ENCODE measurements around the gene FBXO15. TPM values are rescaled to one million over a fixed set of nuclear protein-coding genes. Genes with fewer than 3 reads are reported as not detected.

The FBXO15 gene
- total RNA-seq, 2 donors from 2014 or later: 1.3 to 3.0 TPM

GRCh38 chr18:74182335-74182734 lies 34.7 kb upstream of the FBXO15 start:
- no peaks in the 10 kb centered on the region for H3K9me3 Mint-ChIP-seq
- DNase-seq: no peak

GRCh38 chr18:74179623-74180199 lies 32.1 kb upstream of the FBXO15 start:
- Histone ChIP-seq H3K9ac (ENCODE audit: extremely low read depth, low read length, poor library complexity, severe bottlenecking) (no peak overlapping the region), H3K9me3 (ENCODE audit: control insufficient read depth, low read length) (no peaks in the 10 kb centered on the region), H3K27ac (ENCODE audit: low read depth, low read length) (no peak overlapping the region), H3K36me3 (ENCODE audit: control insufficient read depth, insufficient read depth, low read length) (no peaks in the 10 kb centered on the region), H3K4me1 (ENCODE audit: control insufficient read depth, insufficient read depth, low read length) (no peaks in the 10 kb centered on the region), H3K4me3 (ENCODE audit: low read length) (no peak overlapping the region), H3K27me3 (ENCODE audit: control insufficient read depth, insufficient read depth, low read length, poor library complexity, severe bottlenecking) (no peaks in the 10 kb centered on the region)
- no peaks in the 10 kb centered on the region for H3K4me1 Mint-ChIP-seq
- 77 to 82% methylated on average over 7 to 10 of the region's 10 CpGs for WGBS, 2 experiments (ENCODE audit: insufficient coverage in 1 of 2, insufficient read length in 1 of 2)
- H3K4me3 Mint-ChIP-seq: no peak overlapping the region
- TF ChIP-seq CTCF (conservative IDR thresholded peaks at IDR 0.05): no peak
- H3K27me3 Mint-ChIP-seq (ENCODE audit: insufficient read depth): peaks cover 8% of the 10 kb centered on the region
- no peaks in the 10 kb centered on the region for H3K36me3 Mint-ChIP-seq (ENCODE audit: low read depth)
- no peak overlapping the region for H3K27ac Mint-ChIP-seq
- DNase-seq: no peak
- no peaks in the 10 kb centered on the region for H3K9me3 Mint-ChIP-seq

More at GRCh38 chr18:74182335-74182734, 34.7 kb upstream of the FBXO15 start:
- no peaks in the 10 kb centered on the region for H3K36me3 ChIP-seq (ENCODE audit: control insufficient read depth, insufficient read depth, low read length)
- no peaks in the 10 kb centered on the region for H3K27me3 ChIP-seq (ENCODE audit: control insufficient read depth, insufficient read depth, low read length, poor library complexity, severe bottlenecking)
- H3K27ac ChIP-seq (ENCODE audit: low read depth, low read length): no peak overlapping the region
- H3K4me1 Mint-ChIP-seq: peaks cover 4% of the 10 kb centered on the region
- no peak overlapping the region for H3K4me3 ChIP-seq (ENCODE audit: low read length)
- H3K9me3 ChIP-seq (ENCODE audit: control insufficient read depth, low read length): no peaks in the 10 kb centered on the region
- no peak for TF ChIP-seq CTCF (conservative IDR thresholded peaks at IDR 0.05)
- no peaks in the 10 kb centered on the region for H3K36me3 Mint-ChIP-seq (ENCODE audit: low read depth)
- H3K27ac Mint-ChIP-seq: no peak overlapping the region
- no peak overlapping the region for H3K4me3 Mint-ChIP-seq
- no peaks in the 10 kb centered on the region for H3K4me1 ChIP-seq (ENCODE audit: control insufficient read depth, insufficient read depth, low read length)
- H3K9ac ChIP-seq (ENCODE audit: extremely low read depth, low read length, poor library complexity, severe bottlenecking): no peak overlapping the region
- 95 to 98% methylated on average over 9 to 19 of the region's 19 CpGs for WGBS, 2 experiments (ENCODE audit: insufficient coverage in 1 of 2, insufficient read length in 1 of 2)
- H3K27me3 Mint-ChIP-seq (ENCODE audit: insufficient read depth): peaks cover 8% of the 10 kb centered on the region

- no peaks in the 10 kb centered on the region for H3K36me3 Mint-ChIP-seq (ENCODE audit: low read depth)
- no peak for TF ChIP-seq CTCF (conservative IDR thresholded peaks at IDR 0.05)
- H3K27ac ChIP-seq (ENCODE audit: low read depth, low read length): no peak overlapping the region
- WGBS, 2 experiments (ENCODE audit: insufficient coverage in 1 of 2, insufficient read length in 1 of 2): 84% methylated on average over 1 of the region's 1 CpG; no CpG with 5 or more reads in 1 of the 2 experiments
- no peaks in the 10 kb centered on the region for H3K4me1 Mint-ChIP-seq
- DNase-seq: no peak
- no peak overlapping the region for H3K27ac Mint-ChIP-seq
- H3K27me3 Mint-ChIP-seq (ENCODE audit: insufficient read depth): peaks cover 8% of the 10 kb centered on the region
- H3K4me3 Mint-ChIP-seq: no peak overlapping the region
- no peaks in the 10 kb centered on the region for H3K36me3 ChIP-seq (ENCODE audit: control insufficient read depth, insufficient read depth, low read length)
- H3K27me3 ChIP-seq (ENCODE audit: control insufficient read depth, insufficient read depth, low read length, poor library complexity, severe bottlenecking): no peaks in the 10 kb centered on the region
- no peaks in the 10 kb centered on the region for H3K4me1 ChIP-seq (ENCODE audit: control insufficient read depth, insufficient read depth, low read length)
- H3K9ac ChIP-seq (ENCODE audit: extremely low read depth, low read length, poor library complexity, severe bottlenecking): no peak overlapping the region
- H3K9me3 Mint-ChIP-seq: no peaks in the 10 kb centered on the region
- H3K9me3 ChIP-seq (ENCODE audit: control insufficient read depth, low read length): no peaks in the 10 kb centered on the region
- no peak overlapping the region for H3K4me3 ChIP-seq (ENCODE audit: low read length)
Observed at GRCh38 chr18:74178884-74179283, 31.2 kb upstream of the FBXO15 start.
